Measurements from ENCODE around the gene TEX101.

Gene TEX101

GRCh38 chr19:43437712-43438111 lies 23.0 kb downstream of the TEX101 start:
- no peak overlapping the region for H3K27ac ChIP-seq (ENCODE audit: extremely low read depth, low read depth, low read length)
- H3K9me3 ChIP-seq (ENCODE audit: control insufficient read depth, insufficient read depth, low read depth, low read length), result peaks cover 3% of the 10 kb centered on the region
- ChIA-PET CTCF (interaction anchor here (1.0 to 13.5 kb wide), 4 partner anchors 9 to 85 kb away, joined by 3 to 749 read pairs (median 196); partner anchors contain the start of gene ETHE1), POLR2A (no interaction called here)
- TF ChIP-seq ZNF843 (tag by site-specific recombination; IDR thresholded peaks at IDR 0.05), result no peak
- TF ChIP-seq ZNF121 (tag by site-specific recombination; IDR thresholded peaks at IDR 0.05), result 0 out of 2 replicates have a peak, but pooled peaks have one; percentile 26
- no peak overlapping the region for H3K4me3 ChIP-seq (ENCODE audit: low read depth, low read length)
- no peaks in the 10 kb centered on the region; a peak in 1 of 3 replicates for H3K36me3 ChIP-seq (ENCODE audit: control insufficient read depth in 2 of 2, insufficient read depth in 1 of 2, low read length in 2 of 2)
- H3K4me1 ChIP-seq (ENCODE audit: control insufficient read depth, insufficient read depth, low read length), result peaks cover 10% of the 10 kb centered on the region

GRCh38 chr19:43438291-43439031 lies 23.8 kb downstream of the TEX101 start:
- peaks cover 3% of the 10 kb centered on the region for H3K9me3 ChIP-seq (ENCODE audit: control insufficient read depth, insufficient read depth, low read depth, low read length)
- H3K36me3 ChIP-seq (ENCODE audit: control insufficient read depth in 2 of 2, insufficient read depth in 1 of 2, low read length in 2 of 2), result no peaks in the 10 kb centered on the region; a peak in 1 of 3 replicates
- no peak overlapping the region for H3K27ac ChIP-seq (ENCODE audit: extremely low read depth, low read depth, low read length)
- TF ChIP-seq KLF1 (tag by site-specific recombination; IDR thresholded peaks at IDR 0.05), result peak; percentile 41; the same call in 1 of the 2 replicates
- no peak for TF ChIP-seq ZNF146 (tag by site-specific recombination; IDR thresholded peaks at IDR 0.05)
- TF ChIP-seq ZNF302 (tag by site-specific recombination; IDR thresholded peaks at IDR 0.05; ENCODE audit: low read depth), result no peak
- no peak for TF ChIP-seq ZNF664 (tag by site-specific recombination; IDR thresholded peaks at IDR 0.05)
- no peak for TF ChIP-seq ZBTB20 (tag by site-specific recombination; IDR thresholded peaks at IDR 0.05)
- TF ChIP-seq ZNF426 (tag by site-specific recombination; IDR thresholded peaks at IDR 0.05), result no peak
- TF ChIP-seq MEIS1 (CRISPR knock-in tag; IDR thresholded peaks at IDR 0.05; ENCODE audit: borderline replicate concordance), result no peak
- peak; percentile 31; the same call in 1 of the 2 replicates for TF ChIP-seq ZNF335 (tag by site-specific recombination; conservative IDR thresholded peaks at IDR 0.05)
- no peak for TF ChIP-seq ZEB2 (tag by site-specific recombination; IDR thresholded peaks at IDR 0.05)
- no peak for TF ChIP-seq ZNF707 (tag by site-specific recombination; IDR thresholded peaks at IDR 0.05)
- TF ChIP-seq EGR2 (tag by site-specific recombination; IDR thresholded peaks at IDR 0.05; ENCODE audit: low read depth), result no peak
- H3K4me3 ChIP-seq (ENCODE audit: low read depth, low read length), result no peak overlapping the region
- CTCF ChIA-PET, result interaction anchor here (0.5 to 13.5 kb wide), 15 partner anchors 8 to 327 kb away, joined by 3 to 749 read pairs (median 5); partner anchors contain the start of gene ETHE1
- POLR2A ChIA-PET, result interaction anchor here (0.6 to 2.2 kb wide), 9 partner anchors 10 to 150 kb away, joined by 3 to 11 read pairs (median 3); partner anchors contain the start of gene PHLDB3
- H3K4me1 ChIP-seq (ENCODE audit: control insufficient read depth, insufficient read depth, low read length), result peaks cover 10% of the 10 kb centered on the region

- CTCF ChIA-PET, result interaction anchor here (0.5 to 13.5 kb wide), 14 partner anchors 8 to 326 kb away, joined by 3 to 749 read pairs (median 5); partner anchors contain the start of gene ETHE1
- peaks cover 10% of the 10 kb centered on the region for H3K4me1 ChIP-seq (ENCODE audit: control insufficient read depth, insufficient read depth, low read length)
- H3K4me3 ChIP-seq (ENCODE audit: low read depth, low read length), result no peak overlapping the region
- no peak overlapping the region for H3K27ac ChIP-seq (ENCODE audit: extremely low read depth, low read depth, low read length)
- TF ChIP-seq ZNF664 (tag by site-specific recombination; IDR thresholded peaks at IDR 0.05) (no peak), SCRT2 (tag by site-specific recombination; IDR thresholded peaks at IDR 0.05) (peak; percentile 94), SCRT1 (tag by site-specific recombination; IDR thresholded peaks at IDR 0.05; ENCODE audit: borderline replicate concordance) (peak; percentile 84), SALL2 (tag by site-specific recombination; IDR thresholded peaks at IDR 0.05; ENCODE audit: borderline replicate concordance) (no peak), KLF1 (tag by site-specific recombination; IDR thresholded peaks at IDR 0.05) (peak; percentile 32; the same call in 1 of the 2 replicates)
- H3K36me3 ChIP-seq (ENCODE audit: control insufficient read depth in 2 of 2, insufficient read depth in 1 of 2, low read length in 2 of 2), result no peaks in the 10 kb centered on the region; a peak in 1 of 3 replicates
- peaks cover 3% of the 10 kb centered on the region for H3K9me3 ChIP-seq (ENCODE audit: control insufficient read depth, insufficient read depth, low read depth, low read length)
- POLR2A ChIA-PET, result interaction anchor here (0.6 to 2.2 kb wide), 11 partner anchors 11 to 157 kb away, joined by 3 to 11 read pairs (median 3); partner anchors contain the start of genes IRGQ, PHLDB3 and ZNF576
Observed at GRCh38 chr19:43439032-43439708, 24.5 kb downstream of the TEX101 start.

GRCh38 chr19:43439709-43440063 lies 25.0 kb downstream of the TEX101 start:
- no peak overlapping the region for H3K27ac ChIP-seq (ENCODE audit: extremely low read depth, low read depth, low read length)
- peaks cover 10% of the 10 kb centered on the region for H3K4me1 ChIP-seq (ENCODE audit: control insufficient read depth, insufficient read depth, low read length)
- ChIA-PET CTCF (interaction anchor here (0.8 to 13.5 kb wide), 9 partner anchors 7 to 325 kb away, joined by 3 to 749 read pairs (median 6); partner anchors contain the start of gene ETHE1), POLR2A (interaction anchor here (0.6 to 2.2 kb wide), 6 partner anchors 34 to 156 kb away, joined by 3 to 11 read pairs (median 4); partner anchors contain the start of genes IRGQ, PHLDB3 and ZNF576)
- peaks cover 3% of the 10 kb centered on the region for H3K9me3 ChIP-seq (ENCODE audit: control insufficient read depth, insufficient read depth, low read depth, low read length)
- H3K36me3 ChIP-seq (ENCODE audit: control insufficient read depth in 2 of 2, insufficient read depth in 1 of 2, low read length in 2 of 2), result no peaks in the 10 kb centered on the region; a peak in 1 of 3 replicates
- H3K4me3 ChIP-seq (ENCODE audit: low read depth, low read length), result no peak overlapping the region
- TF ChIP-seq YY1 (tag by site-specific recombination; IDR thresholded peaks at IDR 0.05), result no peak
- TF ChIP-seq ZSCAN16 (tag by site-specific recombination; IDR thresholded peaks at IDR 0.05), result no peak
- TF ChIP-seq SETDB1 (IDR thresholded peaks at IDR 0.05; ENCODE audit: insufficient read length, low read length), result peak; percentile 26
- no peak for TF ChIP-seq ZNF114 (tag by site-specific recombination; IDR thresholded peaks at IDR 0.05)
- TF ChIP-seq AEBP2 (tag by site-specific recombination; IDR thresholded peaks at IDR 0.05; ENCODE audit: borderline replicate concordance), result no peak
- TF ChIP-seq ZNF548 (tag by site-specific recombination; IDR thresholded peaks at IDR 0.05), result no peak
- TF ChIP-seq SCRT2 (tag by site-specific recombination; IDR thresholded peaks at IDR 0.05), result 0 out of 2 replicates have a peak, but pooled peaks have one; percentile 6
- TF ChIP-seq SP3 (tag by site-specific recombination; IDR thresholded peaks at IDR 0.05), result no peak
- no peak for TF ChIP-seq ZNF645 (tag by site-specific recombination; IDR thresholded peaks at IDR 0.05)

All from HEK293 (cell line).